ENCODE results near the gene CARS1.
A peak's percentile ranks its signal among the peaks of the same experiment; 100 is the strongest.

CARS1 gene

GRCh38 chr11:3060436-3061025 is 3.3 kb upstream of the CARS1 start:
- no peak for DNase-seq (ENCODE audit: low read depth)

DNA sequence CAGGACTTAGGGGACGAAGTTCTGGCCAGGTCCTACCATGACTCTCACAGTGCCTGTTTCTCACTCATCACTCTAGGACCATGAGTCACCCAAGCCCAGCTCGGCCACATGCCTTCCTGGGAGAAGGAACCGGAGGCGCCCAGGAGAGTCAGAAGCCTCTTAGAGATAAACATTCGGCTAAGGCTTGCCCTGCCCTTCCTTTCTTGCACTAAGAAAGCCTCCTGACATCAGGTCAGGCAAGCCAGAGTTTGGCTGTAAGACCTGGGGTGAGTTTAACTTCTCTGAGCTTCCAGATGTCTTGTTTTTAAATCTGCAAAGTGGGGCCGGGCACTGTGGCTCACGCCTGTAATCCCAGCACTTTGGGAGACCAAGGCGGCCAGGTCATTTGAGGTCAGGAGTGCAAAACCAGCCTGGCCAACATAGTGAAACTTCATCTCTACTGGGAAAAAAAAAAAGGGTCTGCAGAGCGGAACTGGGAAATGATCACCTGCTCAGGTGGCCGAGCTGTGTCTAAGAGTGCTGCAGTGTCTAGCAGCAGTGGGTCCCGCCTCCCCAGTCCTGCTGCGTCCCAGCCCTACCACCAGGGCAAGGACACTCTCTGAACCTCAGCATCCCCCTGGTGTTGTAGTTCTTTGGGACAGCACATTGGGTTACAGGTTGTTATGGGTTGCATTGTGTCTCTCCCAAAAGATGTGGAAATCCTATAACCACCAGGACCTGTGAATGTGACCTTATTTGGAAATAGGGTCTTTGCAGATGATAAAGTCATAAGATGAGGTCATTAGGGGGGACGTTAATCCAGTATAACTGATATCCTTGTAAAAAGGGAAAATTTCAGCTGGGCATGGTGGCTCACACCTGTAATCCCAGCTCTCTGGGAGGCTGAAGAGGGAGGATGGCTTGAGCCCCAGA is 1.8 kb upstream of the CARS1 start:
- peak; percentile 82 for DNase-seq (ENCODE audit: low read depth)

DNA sequence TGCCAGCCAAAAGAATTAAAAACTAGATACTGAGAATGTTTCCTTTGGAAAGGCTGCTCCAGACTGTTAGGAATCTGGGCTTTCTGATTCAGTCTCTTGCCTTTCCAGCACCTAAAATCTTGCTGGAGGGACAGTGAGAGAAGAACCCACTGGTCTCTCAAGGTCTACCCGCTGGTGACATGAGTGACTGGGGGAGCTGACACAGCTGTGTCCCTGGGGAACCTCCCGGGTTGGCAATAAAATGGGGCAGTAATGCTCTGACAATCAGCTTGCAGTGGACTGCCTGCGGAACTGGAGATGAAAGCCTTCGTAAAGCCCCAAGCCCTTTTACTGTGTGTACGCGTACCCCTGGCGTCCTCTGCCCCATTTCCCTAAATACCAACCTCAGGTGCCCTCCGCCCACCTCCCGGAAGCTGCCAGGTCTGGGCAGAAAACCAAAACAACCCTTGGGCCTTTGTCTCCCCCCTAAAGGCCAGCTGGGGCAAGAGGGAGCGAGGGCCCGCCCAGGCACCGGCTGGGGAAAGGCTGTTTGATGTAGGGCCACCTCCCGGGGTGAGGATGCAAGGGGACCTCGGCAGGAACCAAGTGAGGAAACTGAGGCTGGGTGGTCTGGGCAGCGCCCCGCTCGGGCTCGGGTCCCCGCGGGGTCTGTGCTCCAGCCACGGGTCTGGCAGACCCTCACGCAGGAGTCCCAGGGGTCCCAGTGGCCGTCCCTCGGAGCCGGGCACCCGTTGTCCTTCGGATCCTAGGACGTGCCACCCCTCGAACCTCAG is 741 bp downstream of the CARS1 start:
- DNase-seq (ENCODE audit: low read depth): no peak

- no peak for DNase-seq (ENCODE audit: low read depth)
Observed at GRCh38 chr11:3055891-3056290, 1.3 kb downstream of the CARS1 start.

DNA sequence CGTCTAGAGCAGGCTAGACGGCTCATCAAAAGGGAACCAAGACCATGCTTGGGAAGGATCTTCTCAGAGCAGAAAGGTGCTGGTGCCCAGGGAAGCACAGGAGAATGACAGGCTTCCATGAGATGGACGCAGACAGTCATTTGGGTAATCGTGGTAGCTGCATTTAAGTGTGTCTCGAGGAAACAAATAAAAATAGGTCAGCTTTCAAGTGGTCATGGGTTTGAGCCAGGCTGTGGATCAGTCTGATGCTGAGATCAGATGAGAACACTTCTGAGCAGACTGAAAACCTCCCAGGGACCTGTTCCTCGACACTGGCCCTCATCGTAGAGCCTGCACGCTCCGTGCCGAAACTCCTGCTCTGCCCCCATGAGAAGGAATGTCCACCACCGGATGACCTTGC is 4.7 kb downstream of the CARS1 start:
- no peak for DNase-seq (ENCODE audit: low read depth)

DNA sequence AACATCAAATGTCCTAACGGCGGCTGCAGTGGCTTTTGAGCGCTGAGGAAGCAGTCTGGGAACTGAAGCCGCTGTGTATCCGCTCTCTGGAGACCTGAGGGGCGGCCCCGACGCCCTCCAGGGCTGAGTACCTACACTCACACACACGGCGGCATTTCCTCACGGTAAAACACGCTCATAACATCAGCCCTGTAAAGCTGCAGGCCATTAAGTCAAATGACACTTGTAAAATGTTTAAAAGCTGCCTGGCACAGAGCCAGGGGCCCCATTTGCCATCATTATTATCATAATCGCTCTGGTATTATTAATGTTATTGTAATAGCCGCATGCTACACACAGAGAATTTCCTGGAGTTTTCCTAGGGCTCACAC is 5.1 kb downstream of the CARS1 start:
- no peak for DNase-seq (ENCODE audit: low read depth)

DNA sequence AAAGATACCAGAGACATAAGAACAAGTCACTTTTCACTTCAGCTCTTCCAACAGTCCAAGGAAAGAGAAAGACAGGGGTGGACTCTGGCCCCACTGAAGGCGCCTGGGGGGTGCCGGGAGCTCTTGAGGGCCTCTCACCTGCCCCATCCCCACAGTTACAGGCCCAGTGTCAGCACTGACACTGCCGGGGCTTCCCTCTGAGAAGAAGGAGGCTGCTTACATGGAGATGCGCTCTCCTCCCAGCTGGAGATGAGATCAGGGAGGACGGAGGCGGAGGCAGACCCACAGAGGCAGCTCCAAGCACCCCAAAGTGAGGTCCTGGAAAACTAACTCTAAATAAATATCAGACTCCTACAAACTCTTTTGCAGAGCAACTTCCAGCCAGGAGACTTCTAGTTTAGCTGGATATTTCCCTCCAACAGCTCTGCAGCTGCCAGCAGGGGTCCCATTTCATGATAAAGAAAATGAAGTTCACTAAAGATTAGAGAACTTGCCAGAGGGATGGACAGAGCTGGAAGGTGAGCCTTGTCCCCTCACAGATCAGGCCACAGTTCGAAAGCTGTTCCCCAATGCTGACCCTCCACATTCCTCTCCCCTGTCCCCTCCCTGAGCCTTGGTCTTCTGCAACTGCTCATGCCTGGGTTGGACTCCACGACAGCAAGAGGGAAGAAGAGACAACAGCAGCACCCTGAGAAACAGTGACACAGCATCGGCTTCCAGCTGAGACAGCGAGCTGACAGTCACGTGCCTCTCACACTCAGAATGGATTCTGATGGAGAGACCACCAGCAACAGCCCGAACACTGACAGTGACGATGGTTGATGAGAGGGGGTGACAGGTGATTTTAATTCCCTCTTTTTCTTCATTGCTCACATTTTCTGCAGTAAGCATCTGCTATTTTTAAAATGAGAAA is 5.8 kb downstream of the CARS1 start:
- no peak for DNase-seq (ENCODE audit: low read depth)

GRCh38 chr11:3050386-3051195 is 6.6 kb downstream of the CARS1 start:
- no peak for DNase-seq (ENCODE audit: low read depth)

DNA sequence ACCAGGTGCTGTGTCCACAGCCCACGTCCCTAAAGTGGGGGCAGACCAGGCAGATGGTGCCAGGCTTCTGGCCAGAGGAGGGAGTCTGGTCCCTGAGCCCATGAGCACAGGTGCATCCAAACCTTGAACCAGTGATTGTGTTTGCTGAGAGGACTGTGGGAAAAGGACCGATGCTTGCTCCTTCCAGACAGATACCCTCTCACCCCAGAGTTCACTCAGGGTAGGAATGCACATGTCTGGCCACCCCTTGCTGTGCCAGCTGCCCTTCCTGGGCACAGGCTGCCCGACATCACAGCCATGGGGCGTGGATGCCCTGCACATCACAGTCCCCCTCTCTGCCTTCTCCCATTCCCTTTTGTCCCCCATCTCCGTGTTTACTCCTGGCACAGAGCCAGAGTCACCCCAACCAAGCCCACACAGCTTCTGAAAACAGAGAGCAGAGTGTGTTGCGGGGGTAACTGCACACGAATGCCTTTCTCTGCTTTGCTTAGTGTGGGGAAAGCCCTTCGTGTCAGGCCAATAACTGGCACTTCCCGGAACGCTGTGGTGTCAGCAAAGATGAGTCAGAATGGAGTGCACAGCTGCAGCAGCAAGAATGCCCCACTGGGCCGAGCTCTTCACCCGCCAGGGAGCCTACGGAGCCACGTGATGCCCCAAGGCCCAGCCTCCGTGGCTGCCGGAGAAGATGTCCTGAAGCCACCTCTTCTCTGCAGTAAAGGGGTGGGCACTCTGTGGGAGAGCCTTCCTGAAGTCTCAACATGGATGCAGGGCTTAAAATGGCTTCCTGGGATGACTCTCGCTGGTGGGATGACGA is 7.6 kb downstream of the CARS1 start:
- peak; percentile 97 for DNase-seq (ENCODE audit: low read depth)

DNA sequence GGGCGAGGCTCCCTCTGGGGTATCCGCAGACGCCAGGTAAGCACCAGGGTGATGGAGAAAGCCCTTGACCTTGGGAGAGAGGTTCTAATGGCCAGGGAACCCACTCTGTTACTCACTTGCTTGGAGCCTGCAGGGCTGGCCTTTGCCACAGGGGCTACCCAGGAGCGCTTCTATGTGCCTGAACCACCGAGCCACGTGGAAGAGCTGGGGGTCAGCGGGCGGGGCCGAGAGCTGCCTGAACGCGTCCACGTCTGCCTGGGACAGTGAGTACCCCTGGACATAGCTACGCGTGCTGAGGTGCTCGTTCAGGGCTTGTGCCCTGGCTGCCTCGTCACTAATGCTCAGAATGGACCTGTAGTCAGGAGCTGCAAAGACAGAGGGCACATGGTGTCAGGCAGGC is 9.6 kb downstream of the CARS1 start:
- DNase-seq (ENCODE audit: low read depth): no peak

DNA sequence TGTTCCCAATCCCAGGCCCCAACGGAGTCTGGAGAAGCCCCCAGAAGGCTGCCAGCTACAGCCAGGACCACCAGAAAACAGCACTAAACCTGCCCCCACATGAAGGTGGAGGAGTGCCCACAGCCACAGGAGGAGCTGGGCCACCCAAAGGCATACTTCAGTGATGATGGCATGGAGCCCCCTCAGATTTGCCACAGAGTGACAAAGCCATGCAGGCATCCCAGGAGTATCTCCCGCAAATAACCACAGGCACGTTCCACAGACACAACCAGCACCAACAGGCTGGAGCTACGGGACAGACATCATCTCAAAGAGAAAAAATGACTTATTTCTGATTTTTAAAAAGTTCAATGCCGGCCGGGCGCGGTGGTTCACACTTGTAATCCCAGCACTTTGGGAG is 10.6 kb downstream of the CARS1 start:
- no peak for DNase-seq (ENCODE audit: low read depth)

DNA sequence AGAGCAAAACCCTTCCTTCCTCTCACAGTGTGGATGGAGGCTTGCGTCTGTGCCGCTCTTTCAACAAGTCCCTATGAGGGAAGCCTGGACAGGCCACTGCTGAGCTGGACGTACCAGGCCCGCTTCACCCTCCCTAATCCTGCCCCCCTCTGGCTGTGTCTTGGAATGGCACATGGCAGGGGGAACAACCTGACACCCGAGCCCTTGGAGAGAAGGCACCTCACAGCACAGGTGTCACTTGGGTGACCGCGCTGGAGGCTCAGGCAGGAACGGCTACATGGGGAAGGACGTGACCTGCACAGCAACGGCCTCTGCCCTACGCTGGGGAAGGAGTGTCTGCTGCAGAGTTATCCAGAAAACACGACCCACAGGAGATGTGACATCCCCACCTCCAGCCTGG is 11.0 kb downstream of the CARS1 start:
- no peak for DNase-seq (ENCODE audit: low read depth)

DNA sequence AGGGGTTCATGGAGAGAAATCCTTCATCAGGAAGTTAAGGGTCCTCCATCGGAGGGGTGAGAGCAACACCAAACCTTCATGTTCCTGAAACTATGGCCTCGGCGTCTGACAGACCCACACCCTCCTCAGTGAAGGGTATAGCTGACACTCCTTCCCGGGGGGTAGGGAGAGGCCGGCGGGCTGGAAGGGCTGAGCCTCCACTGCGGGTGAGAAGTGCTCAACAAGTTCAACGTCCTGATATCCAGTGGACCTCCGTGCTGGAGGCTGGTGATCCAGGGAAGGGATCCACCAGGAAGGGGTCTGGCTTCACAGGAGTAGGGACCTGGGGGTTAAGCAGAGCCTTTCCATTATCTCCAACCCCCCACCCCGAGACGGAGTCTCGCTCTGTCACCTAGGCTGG is 12.3 kb downstream of the CARS1 start:
- DNase-seq (ENCODE audit: low read depth): no peak

- peak; percentile 74 for DNase-seq (ENCODE audit: low read depth)
Observed at GRCh38 chr11:3044004-3044403, 13.2 kb downstream of the CARS1 start.

- peak; percentile 95 for DNase-seq (ENCODE audit: low read depth)
Observed at GRCh38 chr11:3043315-3043871, 13.8 kb downstream of the CARS1 start.

DNA sequence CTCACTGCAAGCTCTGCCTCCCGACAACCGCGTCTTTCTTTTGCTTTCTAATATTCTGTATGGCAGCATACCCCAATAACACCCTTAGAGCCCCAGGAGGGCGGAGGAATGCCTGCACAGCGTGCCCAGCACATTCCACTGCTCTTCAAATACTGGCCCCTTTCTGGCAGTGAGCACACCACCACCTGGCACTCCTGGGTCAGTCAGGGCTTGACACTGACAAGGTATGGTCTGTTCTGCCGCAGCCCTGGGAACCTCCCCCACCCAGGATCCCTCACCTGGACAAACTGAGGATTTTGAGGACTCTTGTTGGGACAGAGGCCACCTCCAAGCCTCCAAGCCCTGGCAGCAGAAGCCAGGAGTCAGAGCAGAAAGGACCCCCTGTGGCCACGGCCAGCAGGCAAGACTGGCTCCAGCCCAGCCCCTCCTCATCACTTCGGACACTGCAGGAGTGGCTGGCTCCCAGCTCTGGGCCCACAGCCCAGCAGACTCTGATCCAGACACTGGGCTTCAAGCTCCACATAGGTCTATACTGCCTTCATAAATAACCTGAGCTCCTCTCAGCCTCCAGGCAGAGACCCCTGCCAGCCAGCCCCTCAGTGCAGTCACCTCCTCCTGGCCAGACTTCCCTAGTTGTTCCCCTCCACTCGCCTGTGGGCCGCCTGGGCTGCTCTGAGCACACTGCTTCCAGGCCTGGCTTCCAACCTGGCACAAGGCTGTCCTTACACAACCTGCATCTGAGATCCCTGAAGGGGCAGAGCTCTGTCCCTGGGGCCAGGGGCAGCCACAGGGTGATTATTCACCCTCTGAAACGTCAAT is 14.5 kb downstream of the CARS1 start:
- DNase-seq (ENCODE audit: low read depth): peak; percentile 64

DNA sequence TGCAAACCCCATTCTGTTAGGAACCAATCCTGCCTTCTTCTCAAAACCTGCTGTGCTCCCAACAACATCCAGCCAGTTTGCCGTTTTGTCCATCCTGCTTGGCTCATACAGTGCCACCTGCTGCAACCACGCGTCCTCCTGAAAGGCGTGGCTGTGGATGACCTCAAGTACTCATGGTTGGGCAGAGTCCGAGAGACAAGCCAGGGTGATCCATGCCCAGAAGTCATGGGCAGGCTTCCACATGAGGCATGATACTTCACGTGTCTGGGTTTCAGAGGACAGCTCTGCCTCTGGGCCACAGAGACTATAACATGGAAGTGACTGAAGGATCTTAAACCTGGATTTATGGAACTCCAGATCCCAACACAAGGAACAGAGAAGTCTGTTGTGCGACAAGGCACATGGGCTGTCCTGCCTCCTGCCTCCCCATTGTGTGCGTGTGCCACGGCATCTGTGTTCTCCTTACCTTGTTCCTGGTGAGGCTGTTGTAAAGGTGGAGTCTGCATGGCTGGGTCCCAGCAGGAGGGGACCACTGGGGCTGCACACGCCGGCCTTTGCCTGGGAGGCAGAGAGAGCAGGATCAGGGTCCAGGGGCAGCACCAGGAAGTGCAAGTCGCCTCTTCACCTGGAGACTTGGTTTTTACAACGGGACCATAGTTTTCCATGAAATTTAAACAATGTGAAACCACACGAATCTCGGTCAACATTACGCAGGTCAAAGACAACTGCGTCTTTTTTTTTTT is 15.4 kb downstream of the CARS1 start:
- no peak for DNase-seq (ENCODE audit: low read depth)

DNA sequence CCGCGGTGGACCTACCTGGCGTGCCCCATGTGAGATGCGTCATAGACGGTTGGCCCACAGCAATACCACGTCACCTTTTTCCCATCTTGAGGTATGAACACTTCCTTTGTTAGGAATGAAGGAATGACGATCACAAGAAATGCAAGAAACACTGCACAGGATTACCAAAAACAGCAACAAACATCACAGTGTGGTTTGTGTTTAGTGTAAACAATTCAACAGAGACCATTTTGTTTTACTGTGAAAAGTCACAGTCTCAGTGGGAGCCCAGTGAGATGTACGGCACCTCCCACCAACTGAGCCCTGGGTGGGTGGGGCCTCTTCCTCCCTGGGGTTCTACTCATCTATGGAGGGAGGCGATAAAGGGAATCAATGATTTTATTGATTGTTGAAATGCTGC is 16.3 kb downstream of the CARS1 start:
- no peak for DNase-seq (ENCODE audit: low read depth)

All from fibroblast of gingiva (primary cell).